Immature natural killer cell (primary cell): ENCODE results near the gene PPBP. TPM values are rescaled to one million over a fixed set of nuclear protein-coding genes. Genes with fewer than 3 reads are reported as not detected.
"Not testable (repeated sequence)": the region's sequence is repeated elsewhere in the genome, so short reads cannot be mapped to it uniquely, and the experiment has no call there.

Experiments used
- DNase-seq, 3 donors: peaks; one replicate each; pipeline ENCODE4 v3.0.0; 2022; ENCODE audit warnings: mixed read lengths in 1 of 3
- H3K27ac Mint-ChIP-seq, 6 donors: one replicate each; pipeline ENCODE4 v1.8.0; 2020; ENCODE audit warnings: mixed read lengths in 6 of 6, mild to moderate bottlenecking in 5 of 6, inconsistent platforms in 4 of 6, moderate library complexity in 3 of 6
- H3K27me3 Mint-ChIP-seq, 3 donors: one replicate each; pipeline ENCODE4 v1.8.0; 2020 to 2021; ENCODE audit warnings: low read depth in 3 of 3, mild to moderate bottlenecking in 3 of 3, mixed read lengths in 3 of 3, moderate library complexity in 3 of 3, inconsistent platforms in 1 of 3
- H3K36me3 Mint-ChIP-seq, 3 donors: one replicate each; pipeline ENCODE4 v1.8.0; 2020; ENCODE audit warnings: mixed read lengths in 3 of 3, inconsistent platforms in 2 of 3, mild to moderate bottlenecking in 2 of 3
- H3K4me1 Mint-ChIP-seq, 2 donors: one replicate each; pipeline ENCODE4 v1.8.0; 2020; ENCODE audit warnings: inconsistent platforms in 2 of 2, mild to moderate bottlenecking in 2 of 2, mixed read lengths in 2 of 2, moderate library complexity in 1 of 2
- H3K4me3 Mint-ChIP-seq, 5 donors: one replicate each; pipeline ENCODE4 v1.8.0; 2020; ENCODE audit warnings: mild to moderate bottlenecking in 5 of 5, mixed read lengths in 5 of 5, inconsistent platforms in 3 of 5, moderate library complexity in 3 of 5
- H3K9me3 Mint-ChIP-seq, 6 donors: one replicate each; pipeline ENCODE4 v1.8.0; 2020; ENCODE audit warnings: mild to moderate bottlenecking in 6 of 6, mixed read lengths in 6 of 6, inconsistent platforms in 4 of 6, moderate library complexity in 3 of 6
- polyA plus RNA-seq, 3 donors: library from polyadenylated mRNA; unstranded; fragments of 300-500 nt; fragmentation: Illumina TruSeq; gene quantifications; one replicate each; pipeline ENCODE4 v1.2.3, GENCODE V29; 2021

PPBP gene
- polyA plus RNA-seq, 3 donors from 2014 or later = 13.6 to 258 (median 35.7) TPM

- Mint-ChIP-seq H3K4me3 (no peak overlapping the region), H3K36me3 (no peaks in the 10 kb centered on the region), H3K9me3 (peaks cover 5 to 21% (median 9%) of the 10 kb centered on the region in 6 donors), H3K27me3 (peaks cover 0 to 3% (median 0%) of the 10 kb centered on the region in 3 donors), H3K4me1 (no peaks in the 10 kb centered on the region), H3K27ac (no peak overlapping the region)
- no peak for DNase-seq
These were observed 35.6 kb downstream of the PPBP start for GRCh38 chr4:73952352-73952751.

GRCh38 chr4:73950376-73950920, 37.5 kb downstream of the PPBP start:
- not testable (repeated sequence) for H3K4me3 Mint-ChIP-seq, H3K27ac Mint-ChIP-seq, DNase-seq, H3K36me3 Mint-ChIP-seq, H3K27me3 Mint-ChIP-seq, H3K4me1 Mint-ChIP-seq
- H3K9me3 Mint-ChIP-seq = peaks cover 0 to 16% (median 8%) of the 10 kb centered on the region in 6 donors

- Mint-ChIP-seq H3K27ac (no peak overlapping the region), H3K9me3 (peaks cover 5 to 27% (median 7%) of the 10 kb centered on the region in 6 donors), H3K4me3 (no peak overlapping the region), H3K27me3 (peaks cover 2 to 8% (median 8%) of the 10 kb centered on the region in 3 donors), H3K4me1 (no peaks in the 10 kb centered on the region), H3K36me3 (no peaks in the 10 kb centered on the region)
- no peak for DNase-seq
These were observed 38.8 kb downstream of the PPBP start for GRCh38 chr4:73948990-73949706.

- Mint-ChIP-seq H3K27ac (no peak overlapping the region), H3K9me3 (peaks cover 0 to 27% (median 8%) of the 10 kb centered on the region in 6 donors), H3K4me1 (no peaks in the 10 kb centered on the region), H3K4me3 (no peak overlapping the region), H3K27me3 (peaks cover 6 to 12% (median 11%) of the 10 kb centered on the region in 3 donors), H3K36me3 (no peaks in the 10 kb centered on the region)
- no peak for DNase-seq
These were observed 39.7 kb downstream of the PPBP start for GRCh38 chr4:73948291-73948690.

GRCh38 chr4:73947239-73947985, 40.6 kb downstream of the PPBP start:
- H3K4me1 Mint-ChIP-seq = no peaks in the 10 kb centered on the region
- no peak overlapping the region for H3K27ac Mint-ChIP-seq
- H3K4me3 Mint-ChIP-seq = no peak overlapping the region
- H3K36me3 Mint-ChIP-seq = no peaks in the 10 kb centered on the region
- no peak for DNase-seq
- H3K27me3 Mint-ChIP-seq = peaks cover 6 to 12% (median 11%) of the 10 kb centered on the region in 3 donors
- peaks cover 0 to 27% (median 8%) of the 10 kb centered on the region in 6 donors for H3K9me3 Mint-ChIP-seq

- no peak overlapping the region for H3K27ac Mint-ChIP-seq
- H3K4me1 Mint-ChIP-seq = no peaks in the 10 kb centered on the region
- H3K27me3 Mint-ChIP-seq = peaks cover 6 to 12% (median 11%) of the 10 kb centered on the region in 3 donors
- no peak overlapping the region for H3K4me3 Mint-ChIP-seq
- DNase-seq = no peak
- H3K36me3 Mint-ChIP-seq = no peaks in the 10 kb centered on the region
- H3K9me3 Mint-ChIP-seq = peaks cover 0 to 24% (median 9%) of the 10 kb centered on the region in 6 donors
These were observed 42.1 kb downstream of the PPBP start for GRCh38 chr4:73945674-73946449.

- no peak overlapping the region for H3K4me3 Mint-ChIP-seq
- peaks cover 0 to 4% (median 0%) of the 10 kb centered on the region in 3 donors for H3K36me3 Mint-ChIP-seq
- peaks cover 0 to 26% (median 11%) of the 10 kb centered on the region in 6 donors for H3K9me3 Mint-ChIP-seq
- no peak for DNase-seq
- no peak overlapping the region for H3K27ac Mint-ChIP-seq
- no peaks in the 10 kb centered on the region for H3K4me1 Mint-ChIP-seq
- peaks cover 6 to 12% (median 11%) of the 10 kb centered on the region in 3 donors for H3K27me3 Mint-ChIP-seq
These were observed 42.9 kb downstream of the PPBP start for GRCh38 chr4:73945140-73945539.

GRCh38 chr4:73944061-73944875, 43.7 kb downstream of the PPBP start:
- Mint-ChIP-seq H3K4me1 (no peaks in the 10 kb centered on the region), H3K4me3 (no peak overlapping the region), H3K27ac (no peak overlapping the region), H3K9me3 (peaks cover 1 to 22% (median 11%) of the 10 kb centered on the region in 6 donors), H3K36me3 (peaks cover 0 to 4% (median 0%) of the 10 kb centered on the region in 3 donors), H3K27me3 (peaks cover 6 to 11% (median 10%) of the 10 kb centered on the region in 3 donors)
- DNase-seq = no peak

- Mint-ChIP-seq H3K4me1 (no peaks in the 10 kb centered on the region), H3K36me3 (peaks cover 0 to 4% (median 0%) of the 10 kb centered on the region in 3 donors), H3K9me3 (peaks cover 7 to 25% (median 12%) of the 10 kb centered on the region in 6 donors), H3K4me3 (no peak overlapping the region), H3K27ac (no peak overlapping the region), H3K27me3 (peaks cover 6 to 13% (median 11%) of the 10 kb centered on the region in 3 donors)
- DNase-seq = no peak
These were observed 44.4 kb downstream of the PPBP start for GRCh38 chr4:73943555-73943954.

- no peak for DNase-seq
- Mint-ChIP-seq H3K9me3 (peaks cover 0 to 12% (median 6%) of the 10 kb centered on the region in 6 donors), H3K27me3 (peaks cover 0 to 3% (median 0%) of the 10 kb centered on the region in 3 donors), H3K36me3 (peaks cover 0 to 4% (median 0%) of the 10 kb centered on the region in 3 donors), H3K4me3 (no peak overlapping the region), H3K4me1 (no peaks in the 10 kb centered on the region), H3K27ac (no peak overlapping the region)
These were observed 51.0 kb downstream of the PPBP start for GRCh38 chr4:73936969-73937368.
